ENCODE results near the gene LYRM1.
"Not testable (repeated sequence)": the region's sequence is repeated elsewhere in the genome, so short reads cannot be mapped to it uniquely, and the experiment has no call there.

LYRM1 gene

GRCh38 chr16:20937736-20938135 lies 37.2 kb downstream of the LYRM1 start:
- no peak for DNase-seq (ENCODE audit: low spot score)

GRCh38 chr16:20938426-20938825 lies 37.9 kb downstream of the LYRM1 start:
- no peak for DNase-seq (ENCODE audit: low spot score)

GRCh38 chr16:20939611-20940010 lies 39.0 kb downstream of the LYRM1 start:
- DNase-seq (ENCODE audit: low spot score) = no peak

- no peak for DNase-seq (ENCODE audit: low spot score)
Measured at GRCh38 chr16:20940871-20941635, 40.5 kb downstream of the LYRM1 start.

- DNase-seq (ENCODE audit: low spot score) = no peak
Measured at GRCh38 chr16:20941636-20941926, 41.0 kb downstream of the LYRM1 start.

- no peak for DNase-seq (ENCODE audit: low spot score)
Measured at GRCh38 chr16:20942256-20942655, 41.7 kb downstream of the LYRM1 start.

- DNase-seq (ENCODE audit: low spot score) = no peak
Measured at GRCh38 chr16:20944861-20945574, 44.4 kb downstream of the LYRM1 start.

GRCh38 chr16:20945575-20945875 lies 45.0 kb downstream of the LYRM1 start:
- not testable (repeated sequence) for DNase-seq (ENCODE audit: low spot score)

GRCh38 chr16:20946015-20946629 lies 45.6 kb downstream of the LYRM1 start:
- DNase-seq (ENCODE audit: low spot score) = no peak

- DNase-seq (ENCODE audit: low spot score) = no peak
Measured at GRCh38 chr16:20948444-20948843, 47.9 kb downstream of the LYRM1 start.

GRCh38 chr16:20949660-20950059 lies 49.1 kb downstream of the LYRM1 start:
- no peak for DNase-seq (ENCODE audit: low spot score)

GRCh38 chr16:20950294-20950693 lies 49.7 kb downstream of the LYRM1 start:
- no peak for DNase-seq (ENCODE audit: low spot score)

GRCh38 chr16:20952139-20952920 lies 51.8 kb downstream of the LYRM1 start:
- no peak for DNase-seq (ENCODE audit: low spot score)

- no peak for DNase-seq (ENCODE audit: low spot score)
Measured at GRCh38 chr16:20954574-20954973, 54.0 kb downstream of the LYRM1 start.

GRCh38 chr16:20956319-20956718 lies 55.7 kb downstream of the LYRM1 start:
- DNase-seq (ENCODE audit: low spot score) = no peak

- DNase-seq (ENCODE audit: low spot score) = no peak
Measured at GRCh38 chr16:20957153-20957552, 56.6 kb downstream of the LYRM1 start.

GRCh38 chr16:20960899-20961298 lies 60.3 kb downstream of the LYRM1 start:
- no peak for DNase-seq (ENCODE audit: low spot score)

- no peak for DNase-seq (ENCODE audit: low spot score)
Measured at GRCh38 chr16:20968765-20969164, 68.2 kb downstream of the LYRM1 start.

GRCh38 chr16:20969386-20969785 lies 68.8 kb downstream of the LYRM1 start:
- no peak for DNase-seq (ENCODE audit: low spot score)

- no peak for DNase-seq (ENCODE audit: low spot score)
Measured at GRCh38 chr16:20971401-20971800, 70.8 kb downstream of the LYRM1 start.

- not testable (repeated sequence) for DNase-seq (ENCODE audit: low spot score)
Measured at GRCh38 chr16:20973201-20973600, 72.6 kb downstream of the LYRM1 start.
